Measurements from ENCODE around the gene TMIGD1. TPM values are rescaled to one million over a fixed set of nuclear protein-coding genes. Genes with fewer than 3 reads are reported as not detected.
A peak's percentile ranks its signal among the peaks of the same experiment; 100 is the strongest.

The TMIGD1 gene
- total and polyA plus RNA-seq, 2 of the 13 experiments (the other 11 are each of a cell fraction or from before 2014, with no cell fraction given) = not detected

- TF ChIP-seq CREM (IDR thresholded peaks at IDR 0.05) (peak; percentile 65; the same call in 1 of the 2 replicates), CREM (CRISPR knock-in tag; IDR thresholded peaks at IDR 0.05) (no peak), MXI1 (IDR thresholded peaks at IDR 0.05; ENCODE audit: borderline replicate concordance, low read depth, low read length) (no peak; the same call in 2 of the 3 replicates), NKX3-1 (CRISPR knock-in tag; IDR thresholded peaks at IDR 0.05) (no peak), MXD3 (CRISPR knock-in tag; IDR thresholded peaks at IDR 0.05) (0 out of 2 replicates have a peak, but pooled peaks have one; percentile 11), AHR (CRISPR knock-in tag; IDR thresholded peaks at IDR 0.05) (no peak), DMAP1 (CRISPR knock-in tag; IDR thresholded peaks at IDR 0.05) (peak; percentile 33; the same call in 1 of the 2 replicates), TAF1 (CRISPR knock-in tag; IDR thresholded peaks at IDR 0.05) (peak; percentile 52; the same call in 1 of the 2 replicates), ZNF281 (CRISPR knock-in tag; IDR thresholded peaks at IDR 0.05; ENCODE audit: borderline replicate concordance) (no peak), FOXJ3 (CRISPR knock-in tag; IDR thresholded peaks at IDR 0.05; ENCODE audit: borderline replicate concordance) (peak; percentile 78; the same call in 1 of the 2 replicates), ZNF101 (CRISPR knock-in tag; IDR thresholded peaks at IDR 0.05; ENCODE audit: borderline replicate concordance, low read depth) (no peak), ARNT (IDR thresholded peaks at IDR 0.05) (no peak), PHF21A (CRISPR knock-in tag; IDR thresholded peaks at IDR 0.05) (peak; percentile 46), ZNF180 (CRISPR knock-in tag; IDR thresholded peaks at IDR 0.05; ENCODE audit: borderline replicate concordance, low read depth) (no peak), MIER3 (CRISPR knock-in tag; IDR thresholded peaks at IDR 0.05; ENCODE audit: borderline replicate concordance) (peak; percentile 45; the same call in 1 of the 2 replicates), ZNF616 (CRISPR knock-in tag; IDR thresholded peaks at IDR 0.05; ENCODE audit: low read depth) (no peak), ZMYM4 (CRISPR knock-in tag; IDR thresholded peaks at IDR 0.05) (0 out of 2 replicates have a peak, but pooled peaks have one; percentile 17), PCBP1 (IDR thresholded peaks at IDR 0.05; ENCODE audit: borderline replicate concordance, low read depth, low read length) (no peak)
- TF ChIP-seq, protein P1, sequence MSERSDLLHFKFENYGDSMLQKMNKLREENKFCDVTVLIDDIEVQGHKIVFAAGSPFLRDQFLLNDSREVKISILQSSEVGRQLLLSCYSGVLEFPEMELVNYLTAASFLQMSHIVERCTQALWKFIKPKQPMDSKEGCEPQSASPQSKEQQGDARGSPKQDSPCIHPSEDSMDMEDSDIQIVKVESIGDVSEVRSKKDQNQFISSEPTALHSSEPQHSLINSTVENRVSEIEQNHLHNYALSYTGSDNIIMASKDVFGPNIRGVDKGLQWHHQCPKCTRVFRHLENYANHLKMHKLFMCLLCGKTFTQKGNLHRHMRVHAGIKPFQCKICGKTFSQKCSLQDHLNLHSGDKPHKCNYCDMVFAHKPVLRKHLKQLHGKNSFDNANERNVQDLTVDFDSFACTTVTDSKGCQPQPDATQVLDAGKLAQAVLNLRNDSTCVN (CRISPR knock-in tag; IDR thresholded peaks at IDR 0.05; ENCODE audit: borderline replicate concordance) = no peak
- TF ChIP-seq, protein P2, sequence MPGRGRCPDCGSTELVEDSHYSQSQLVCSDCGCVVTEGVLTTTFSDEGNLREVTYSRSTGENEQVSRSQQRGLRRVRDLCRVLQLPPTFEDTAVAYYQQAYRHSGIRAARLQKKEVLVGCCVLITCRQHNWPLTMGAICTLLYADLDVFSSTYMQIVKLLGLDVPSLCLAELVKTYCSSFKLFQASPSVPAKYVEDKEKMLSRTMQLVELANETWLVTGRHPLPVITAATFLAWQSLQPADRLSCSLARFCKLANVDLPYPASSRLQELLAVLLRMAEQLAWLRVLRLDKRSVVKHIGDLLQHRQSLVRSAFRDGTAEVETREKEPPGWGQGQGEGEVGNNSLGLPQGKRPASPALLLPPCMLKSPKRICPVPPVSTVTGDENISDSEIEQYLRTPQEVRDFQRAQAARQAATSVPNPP (CRISPR knock-in tag; IDR thresholded peaks at IDR 0.05) = no peak
- TF ChIP-seq, protein P3, sequence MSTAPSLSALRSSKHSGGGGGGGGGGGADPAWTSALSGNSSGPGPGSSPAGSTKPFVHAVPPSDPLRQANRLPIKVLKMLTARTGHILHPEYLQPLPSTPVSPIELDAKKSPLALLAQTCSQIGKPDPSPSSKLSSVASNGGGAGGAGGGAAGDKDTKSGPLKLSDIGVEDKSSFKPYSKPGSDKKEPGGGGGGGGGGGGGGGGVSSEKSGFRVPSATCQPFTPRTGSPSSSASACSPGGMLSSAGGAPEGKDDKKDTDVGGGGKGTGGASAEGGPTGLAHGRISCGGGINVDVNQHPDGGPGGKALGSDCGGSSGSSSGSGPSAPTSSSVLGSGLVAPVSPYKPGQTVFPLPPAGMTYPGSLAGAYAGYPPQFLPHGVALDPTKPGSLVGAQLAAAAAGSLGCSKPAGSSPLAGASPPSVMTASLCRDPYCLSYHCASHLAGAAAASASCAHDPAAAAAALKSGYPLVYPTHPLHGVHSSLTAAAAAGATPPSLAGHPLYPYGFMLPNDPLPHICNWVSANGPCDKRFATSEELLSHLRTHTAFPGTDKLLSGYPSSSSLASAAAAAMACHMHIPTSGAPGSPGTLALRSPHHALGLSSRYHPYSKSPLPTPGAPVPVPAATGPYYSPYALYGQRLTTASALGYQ (CRISPR knock-in tag; IDR thresholded peaks at IDR 0.05) = peak; percentile 57; the same call in 1 of the 2 replicates
Measured at GRCh38 chr17:30376621-30377452, 43.0 kb upstream of the TMIGD1 start (continued).
